DMS153 (cell line): ENCODE measurements around the gene KDM3B.

Source experiments
- DNase-seq: peaks from one replicate; lab custom pipeline; 2025; lab: John Stamatoyannopoulos, UW

Gene KDM3B

GRCh38 chr5:138448481-138449398 is 96.3 kb downstream of the KDM3B start:
- DNase-seq, result peak; percentile 46

- DNase-seq, result peak; percentile 22
Measured at GRCh38 chr5:138449501-138450239, 97.2 kb downstream of the KDM3B start.

- DNase-seq, result no peak
Measured at GRCh38 chr5:138450971-138451370, 98.5 kb downstream of the KDM3B start.

GRCh38 chr5:138452720-138453119 is 100.2 kb downstream of the KDM3B start:
- no peak for DNase-seq

GRCh38 chr5:138453590-138453989 is 101.1 kb downstream of the KDM3B start:
- DNase-seq, result no peak

- no peak for DNase-seq
Measured at GRCh38 chr5:138454121-138454520, 101.6 kb downstream of the KDM3B start.

GRCh38 chr5:138455232-138455930 is 102.9 kb downstream of the KDM3B start:
- DNase-seq, result no peak

GRCh38 chr5:138457531-138458275 is 105.2 kb downstream of the KDM3B start:
- no peak for DNase-seq

GRCh38 chr5:138458384-138458783 is 105.9 kb downstream of the KDM3B start:
- DNase-seq, result no peak

GRCh38 chr5:138458856-138459255 is 106.4 kb downstream of the KDM3B start:
- no peak for DNase-seq

GRCh38 chr5:138459311-138459933 is 106.9 kb downstream of the KDM3B start:
- no peak for DNase-seq

- DNase-seq, result no peak
Measured at GRCh38 chr5:138460032-138460693, 107.7 kb downstream of the KDM3B start.

GRCh38 chr5:138461343-138462125 is 109.0 kb downstream of the KDM3B start:
- DNase-seq, result no peak

GRCh38 chr5:138463419-138464007 is 111.0 kb downstream of the KDM3B start:
- DNase-seq, result no peak

- DNase-seq, result peak; percentile 79
Measured at GRCh38 chr5:138464008-138464387, 111.5 kb downstream of the KDM3B start.

- DNase-seq, result peak; percentile 90
Measured at GRCh38 chr5:138464388-138465260, 112.1 kb downstream of the KDM3B start.

GRCh38 chr5:138465261-138466124 is 113.0 kb downstream of the KDM3B start, which contains the start of gene EGR1:
Gene EGR1 (plus strand): TSS chr5:138465479. CDS start chr5:138465762, 283 bp downstream.
- DNase-seq, result peak; percentile 76
